ENCODE measurements around the gene SSNA1.

The SSNA1 gene

DNA sequence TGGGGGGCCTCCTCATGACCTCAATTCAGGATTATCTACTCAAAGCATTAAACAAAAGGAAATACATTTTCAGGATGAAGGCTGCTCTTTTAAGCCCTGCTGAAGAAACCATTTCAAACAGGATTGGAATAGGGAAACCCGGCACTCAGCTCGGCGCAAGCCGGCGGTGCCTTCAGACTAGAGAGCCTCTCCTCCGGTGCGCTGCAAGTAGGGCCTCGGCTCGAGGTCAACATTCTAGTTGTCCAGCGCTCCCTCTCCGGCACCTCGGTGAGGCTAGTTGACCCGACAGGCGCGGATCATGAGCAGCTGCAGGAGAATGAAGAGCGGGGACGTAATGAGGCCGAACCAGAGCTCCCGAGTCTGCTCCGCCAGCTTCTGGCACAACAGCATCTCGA, 16.3 kb downstream of the SSNA1 start:
- DNase-seq: no peak

DNA sequence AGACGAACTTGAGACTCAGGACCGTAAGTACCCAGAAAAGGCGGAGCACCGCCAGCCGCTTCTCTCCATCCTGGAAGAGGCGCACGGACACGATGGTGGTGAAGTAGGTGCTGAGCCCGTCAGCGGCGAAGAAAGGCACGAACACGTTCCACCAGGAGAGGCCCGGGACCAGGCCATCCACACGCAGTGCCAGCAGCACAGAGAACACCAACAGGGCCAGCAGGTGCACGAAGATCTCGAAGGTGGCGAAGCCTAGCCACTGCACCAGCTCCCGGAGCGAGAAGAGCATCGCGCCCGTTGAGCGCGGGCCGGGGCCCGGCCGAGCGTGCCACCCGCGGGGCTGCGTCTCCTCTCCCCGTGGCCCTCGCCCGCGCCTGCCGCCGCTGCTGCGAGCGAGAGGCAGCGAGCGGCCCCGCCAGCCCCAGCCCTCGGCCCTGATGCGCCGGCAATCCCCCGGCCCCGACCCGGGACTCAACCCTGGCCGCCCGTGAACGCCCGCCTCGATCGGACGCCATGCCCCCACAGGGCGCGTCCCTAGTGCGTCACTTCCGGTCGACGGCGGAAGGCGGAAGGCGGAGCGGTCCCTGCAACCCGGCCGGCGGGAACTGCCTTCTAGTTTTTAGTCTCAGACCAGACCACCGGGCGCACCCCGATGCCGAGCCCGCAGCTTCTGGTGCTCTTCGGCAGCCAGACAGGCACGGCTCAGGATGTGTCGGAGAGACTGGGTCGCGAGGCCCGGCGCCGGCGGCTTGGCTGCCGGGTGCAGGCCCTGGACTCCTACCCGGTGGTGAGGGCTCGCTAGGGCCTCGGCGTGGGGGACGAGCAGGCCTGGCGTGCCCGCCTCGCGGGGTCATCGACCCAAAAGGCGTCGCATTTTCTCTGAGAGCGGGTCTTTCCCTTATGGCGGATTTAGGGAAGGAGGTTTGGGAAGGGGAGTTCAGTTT, 16.9 kb downstream of the SSNA1 start, which contains the start of the genes NDOR1 and TMEM203:
Gene NDOR1 (plus strand): TSS at position 575 of the 944 bp plus-strand sequence. CDS start 78 bp downstream, at position 653.
Gene TMEM203 (minus strand): TSS at position 523 of the 944 bp plus-strand sequence. CDS start 234 bp downstream, at position 289.
- peak; percentile 92 for DNase-seq

DNA sequence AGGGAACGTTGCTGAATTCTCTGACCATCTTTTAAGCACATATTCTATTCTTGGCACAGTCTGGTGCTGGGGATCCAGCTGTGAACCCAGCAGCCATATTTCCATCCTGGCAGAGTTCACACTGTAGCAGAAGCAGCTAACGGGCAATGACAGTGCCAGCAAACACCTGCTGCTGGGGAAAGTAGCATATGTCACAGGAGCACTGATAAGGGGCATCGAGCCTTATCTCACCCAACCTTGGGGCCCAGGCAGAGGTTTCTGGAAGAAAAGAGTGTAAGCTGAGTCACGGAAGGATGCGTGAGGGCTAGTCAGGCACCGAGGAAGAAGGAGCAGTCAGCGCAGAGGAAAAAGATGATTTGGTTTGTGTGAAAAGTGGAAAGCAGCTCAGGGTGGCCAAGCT, 18.1 kb downstream of the SSNA1 start:
- DNase-seq: no peak

DNA sequence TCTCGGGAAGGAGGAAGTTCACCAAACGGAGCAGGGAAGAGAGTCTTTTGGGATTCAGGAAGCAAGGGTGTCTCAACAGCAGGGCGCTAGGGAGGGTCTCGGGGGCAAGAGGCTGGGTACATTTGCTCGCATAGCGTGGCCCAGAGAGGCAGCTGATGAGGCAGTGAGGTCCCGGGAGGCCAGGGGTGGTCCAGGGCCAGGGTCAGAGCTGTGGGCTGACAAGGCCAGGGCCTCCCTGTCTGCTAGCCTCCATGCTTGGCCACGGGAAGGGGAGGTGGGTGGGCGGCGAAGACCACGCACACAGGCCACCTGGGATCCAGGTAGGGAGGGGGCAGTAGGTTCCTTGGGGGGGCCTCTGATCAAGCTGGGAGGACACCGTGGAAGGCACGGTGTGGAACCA, 23.1 kb downstream of the SSNA1 start:
- no peak for DNase-seq

DNA sequence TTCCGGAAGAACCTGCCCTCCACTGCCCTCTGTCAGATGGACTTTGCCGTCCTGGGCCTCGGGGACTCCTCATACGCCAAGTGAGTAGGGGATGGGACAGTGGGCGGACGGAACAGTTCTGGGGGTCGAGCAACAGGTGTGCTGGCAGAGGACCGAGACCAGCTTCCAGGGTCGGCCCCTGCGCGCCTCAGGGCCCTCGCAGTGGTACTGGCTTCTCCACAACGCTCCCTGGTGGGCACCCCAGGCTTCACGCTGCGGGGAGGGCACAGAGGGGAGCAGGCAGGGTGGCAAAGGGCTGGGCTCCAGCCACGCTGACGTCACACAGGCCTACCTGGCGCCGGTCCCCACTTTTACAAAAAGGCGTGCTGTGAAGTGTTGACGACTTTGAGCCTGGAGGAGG, 24.0 kb downstream of the SSNA1 start:
- no peak for DNase-seq

DNA sequence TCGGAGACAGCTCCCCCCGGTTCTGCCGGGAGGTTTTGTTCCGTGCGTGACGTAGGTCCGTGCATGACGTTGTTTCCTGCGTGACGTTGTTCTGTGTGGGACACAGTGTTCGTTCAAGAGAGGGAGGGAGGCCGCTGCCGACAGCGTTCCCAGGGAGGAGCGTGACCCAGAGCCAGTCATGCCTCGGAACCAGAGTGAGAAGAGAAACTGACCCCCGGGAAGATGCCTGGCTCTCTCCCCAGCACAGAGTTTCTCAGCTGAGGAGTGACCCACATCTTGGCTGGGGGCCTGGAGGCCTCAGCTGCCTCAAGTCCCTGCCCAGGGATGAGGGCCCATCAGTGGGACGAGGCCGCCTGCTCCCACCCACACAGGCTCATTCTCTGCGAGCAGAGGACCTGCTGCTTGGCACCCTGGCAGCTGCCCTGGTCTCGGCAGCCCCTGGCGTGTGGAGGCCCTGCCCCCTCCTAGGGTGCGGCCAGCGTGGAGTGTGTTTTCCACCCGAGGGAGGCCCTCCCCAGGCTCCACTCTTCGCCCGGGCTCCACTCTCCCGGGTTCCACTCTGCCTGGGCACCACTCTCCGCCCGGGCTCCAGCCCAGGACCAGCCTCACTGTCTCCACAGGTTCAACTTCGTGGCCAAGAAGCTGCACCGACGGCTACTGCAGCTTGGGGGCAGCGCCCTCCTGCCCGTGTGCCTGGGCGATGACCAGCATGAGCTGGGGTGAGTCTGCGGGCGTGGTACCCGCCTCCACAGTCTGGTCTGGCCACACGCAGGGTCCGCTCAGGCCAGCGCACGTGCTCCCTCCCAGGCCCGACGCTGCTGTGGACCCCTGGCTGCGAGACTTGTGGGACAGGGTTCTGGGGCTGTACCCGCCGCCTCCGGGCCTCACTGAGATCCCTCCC, 24.9 kb downstream of the SSNA1 start:
- no peak for DNase-seq

DNA sequence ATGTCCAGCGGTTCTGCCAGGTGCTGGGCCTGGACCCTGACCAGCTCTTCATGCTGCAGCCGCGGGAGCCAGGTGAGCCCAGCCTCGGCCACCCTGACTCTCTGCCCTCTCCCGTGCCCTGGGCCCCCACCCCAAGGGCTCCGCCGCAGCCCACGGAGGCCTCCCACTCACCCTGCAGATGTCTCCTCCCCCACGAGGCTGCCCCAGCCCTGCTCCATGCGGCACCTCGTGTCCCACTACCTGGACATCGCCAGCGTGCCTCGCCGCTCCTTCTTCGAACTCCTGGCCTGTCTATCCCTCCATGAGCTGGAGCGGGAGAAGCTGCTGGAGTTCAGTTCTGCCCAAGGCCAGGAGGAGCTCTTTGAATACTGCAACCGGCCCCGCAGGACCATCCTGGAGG, 26.1 kb downstream of the SSNA1 start:
- no peak for DNase-seq

DNA sequence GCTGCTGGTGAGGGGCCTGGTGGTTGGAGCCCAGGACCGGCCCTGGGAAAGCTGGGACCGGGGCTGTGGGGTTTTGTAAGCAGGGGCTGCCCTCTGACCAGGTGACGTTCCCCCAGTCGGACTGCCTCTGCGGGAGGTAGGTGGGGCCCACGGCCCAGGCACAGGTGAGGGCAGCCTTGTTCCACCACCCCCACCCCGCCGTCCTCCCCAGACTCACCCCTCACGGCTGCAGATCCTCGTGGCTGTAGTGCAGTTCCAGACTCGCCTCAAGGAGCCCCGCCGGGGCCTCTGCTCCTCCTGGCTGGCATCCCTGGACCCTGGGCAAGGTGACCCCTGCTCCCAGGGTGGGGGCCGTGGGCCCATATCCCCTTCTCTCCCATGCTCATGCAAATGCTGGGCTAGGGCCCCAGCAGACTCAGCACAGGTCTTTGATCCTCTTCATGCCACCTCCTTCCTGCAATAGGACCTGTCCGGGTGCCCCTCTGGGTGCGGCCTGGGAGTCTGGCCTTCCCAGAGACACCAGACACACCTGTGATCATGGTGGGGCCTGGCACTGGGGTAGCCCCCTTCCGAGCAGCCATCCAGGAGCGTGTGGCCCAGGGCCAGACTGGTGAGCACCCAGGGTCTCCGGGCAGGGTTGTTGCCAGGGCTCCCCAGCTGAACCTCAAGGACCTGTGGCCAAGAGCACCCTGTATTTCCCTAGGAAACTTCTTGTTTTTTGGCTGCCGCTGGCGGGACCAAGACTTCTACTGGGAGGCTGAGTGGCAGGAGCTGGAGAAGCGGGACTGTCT, 26.9 kb downstream of the SSNA1 start:
- no peak for DNase-seq

DNA sequence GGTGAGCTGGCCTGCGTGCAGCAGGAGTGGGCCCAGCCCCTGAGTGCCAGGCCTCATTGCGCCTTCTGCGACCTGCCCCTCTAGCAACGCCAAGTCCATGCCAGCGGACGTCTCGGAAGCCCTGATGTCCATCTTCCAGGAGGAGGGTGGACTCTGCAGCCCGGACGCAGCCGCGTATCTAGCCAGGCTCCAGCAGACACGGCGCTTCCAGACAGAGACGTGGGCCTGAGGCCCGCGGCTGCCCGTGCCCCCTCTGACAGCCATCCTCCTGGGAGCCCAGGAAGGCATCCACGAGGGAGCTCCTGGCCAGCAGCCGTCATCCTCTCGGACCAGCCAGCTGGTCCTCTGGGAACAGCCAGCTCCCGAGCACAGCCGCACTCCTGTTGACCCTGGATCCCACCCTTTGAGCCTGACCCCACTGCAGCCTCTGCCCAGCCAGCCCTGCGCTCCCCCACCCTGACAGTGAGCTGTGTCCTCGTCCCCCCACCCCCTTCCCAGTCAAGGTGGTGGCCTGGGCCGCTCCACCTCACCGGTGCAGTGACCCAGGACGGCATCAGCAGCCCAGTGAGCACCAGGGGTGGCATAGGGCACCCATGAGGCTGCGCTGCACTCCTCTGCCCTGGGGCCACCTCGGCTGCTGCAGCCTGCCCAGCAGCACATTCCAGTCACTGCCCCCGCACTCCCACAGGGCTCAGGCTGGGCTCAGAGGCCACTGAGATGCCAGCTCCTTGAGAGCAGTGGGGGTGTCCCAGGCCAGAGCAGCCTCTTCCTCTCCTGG, 27.9 kb downstream of the SSNA1 start:
- no peak for DNase-seq

DNA sequence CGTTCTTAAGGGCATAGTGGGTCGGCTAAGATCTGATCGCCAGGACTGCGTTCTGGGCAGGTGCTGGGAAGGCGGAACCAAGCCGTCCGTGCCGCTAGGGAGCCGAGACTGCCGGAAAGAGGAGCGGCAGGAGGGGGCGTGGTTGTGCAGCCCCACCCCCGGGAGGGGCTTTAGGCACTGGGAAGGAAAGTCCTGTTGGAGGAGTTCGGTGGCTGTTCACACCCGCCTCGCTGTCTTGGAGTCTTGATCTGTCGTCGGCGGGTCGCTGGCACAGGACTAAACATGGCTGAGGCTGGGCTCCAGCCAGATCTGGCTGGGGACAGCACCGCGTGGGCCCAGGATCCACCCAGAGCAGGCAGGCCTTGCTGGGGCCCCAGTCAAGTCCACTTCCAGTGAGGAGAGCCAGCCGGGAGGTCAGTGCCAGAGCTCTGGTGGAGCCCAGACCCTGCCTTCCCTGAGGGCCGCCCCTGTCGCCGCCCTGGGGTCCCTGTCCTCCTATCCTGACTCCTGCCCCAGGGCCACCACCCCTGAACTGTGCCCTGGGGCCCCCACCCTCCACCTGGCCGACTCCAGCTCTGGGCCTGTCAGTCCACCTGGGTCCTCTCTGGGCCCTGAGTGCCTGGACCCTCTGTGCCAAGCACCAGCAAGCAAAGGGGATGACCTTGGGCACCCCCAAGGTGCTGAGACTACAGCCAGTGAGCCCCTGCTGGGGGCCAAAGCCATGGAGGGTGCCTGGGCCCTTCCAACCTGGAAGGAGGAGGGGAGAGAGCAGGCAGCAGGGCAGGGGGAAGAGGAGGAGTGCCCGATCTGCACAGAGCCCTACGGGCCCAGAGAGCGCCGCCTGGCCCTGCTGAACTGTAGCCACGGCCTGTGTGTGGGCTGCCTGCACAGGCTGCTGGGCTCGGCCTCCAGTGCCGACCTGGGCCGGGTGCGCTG, 29.1 kb downstream of the SSNA1 start:
- DNase-seq: peak; percentile 86

DNA sequence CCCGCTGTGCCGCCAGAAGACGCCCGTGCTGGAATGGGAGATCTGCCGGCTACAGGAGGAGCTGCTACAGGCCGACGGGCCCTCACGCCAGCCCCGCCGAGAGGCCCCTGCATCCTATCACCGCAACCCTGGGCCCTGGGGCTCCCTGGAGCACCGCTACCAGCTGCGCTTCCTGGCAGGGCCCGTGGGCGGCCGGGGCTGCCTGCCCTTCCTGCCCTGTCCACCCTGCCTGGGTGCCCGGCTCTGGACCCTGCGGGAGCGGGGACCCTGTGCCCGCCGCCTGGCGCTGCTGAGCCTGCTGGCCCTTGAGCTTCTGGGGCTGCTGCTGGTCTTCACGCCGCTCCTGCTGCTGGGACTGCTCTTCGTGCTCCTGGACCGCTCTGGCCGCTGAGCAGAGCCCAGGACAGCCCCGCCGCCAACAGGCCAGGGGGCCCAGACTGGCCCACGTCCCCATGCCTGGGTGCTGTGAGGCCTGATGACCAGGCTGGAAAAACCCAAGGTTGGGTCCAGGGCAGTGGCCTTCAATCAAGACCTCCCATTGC, 29.8 kb downstream of the SSNA1 start:
- DNase-seq: no peak

DNA sequence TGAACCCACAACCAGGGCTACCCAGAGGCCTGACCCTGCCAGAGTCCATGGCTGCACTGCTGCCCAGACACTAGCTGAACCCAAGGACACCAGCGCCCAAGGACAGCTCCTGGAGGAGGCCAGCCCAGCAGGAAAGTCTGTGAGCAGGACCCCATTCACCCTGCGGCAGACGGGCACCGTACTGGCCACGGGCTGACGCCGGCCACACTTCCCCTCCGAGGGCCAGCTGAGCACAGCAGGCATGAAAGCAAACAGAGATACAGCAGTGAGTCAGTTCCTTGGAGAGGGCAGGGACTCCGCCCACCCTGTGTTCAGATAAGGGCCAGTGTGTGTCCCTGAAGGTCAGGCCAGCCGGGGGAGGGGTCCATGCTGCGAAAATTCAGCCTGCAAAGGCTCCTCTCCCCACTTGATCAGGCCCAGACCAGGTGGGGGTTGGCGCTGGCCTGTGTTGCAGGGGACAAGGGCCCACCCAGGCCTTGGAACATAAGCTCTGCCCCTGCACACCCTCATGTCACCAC, 30.3 kb downstream of the SSNA1 start:
- peak; percentile 92 for DNase-seq

DNA sequence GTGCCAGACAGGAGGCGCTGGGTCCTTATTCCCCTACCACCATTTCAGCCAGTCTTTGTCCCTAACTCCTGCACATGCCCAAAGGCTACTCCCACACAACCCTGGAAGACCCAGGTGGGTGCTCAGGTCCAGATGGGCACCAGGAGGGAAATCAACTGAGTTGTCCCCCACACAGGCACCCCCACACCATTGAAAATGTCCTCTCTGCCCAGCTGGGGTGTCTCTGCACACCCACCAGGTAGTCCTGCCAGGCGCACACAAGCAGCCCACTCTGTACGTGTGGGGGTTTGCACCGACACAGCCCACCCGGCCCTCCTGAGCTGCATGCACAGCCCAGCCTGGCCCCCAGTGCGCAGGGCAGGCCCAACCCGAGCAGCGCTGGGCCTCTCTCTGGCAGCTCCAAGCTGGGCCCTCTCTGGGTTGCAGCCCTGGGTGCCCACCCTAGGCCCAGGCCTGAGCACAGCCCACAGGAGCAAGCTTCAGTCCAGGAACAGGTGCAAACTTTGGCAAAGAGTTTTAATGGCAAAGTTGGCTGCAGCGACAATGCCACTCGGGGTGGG, 31.4 kb downstream of the SSNA1 start:
- no peak for DNase-seq

DNA sequence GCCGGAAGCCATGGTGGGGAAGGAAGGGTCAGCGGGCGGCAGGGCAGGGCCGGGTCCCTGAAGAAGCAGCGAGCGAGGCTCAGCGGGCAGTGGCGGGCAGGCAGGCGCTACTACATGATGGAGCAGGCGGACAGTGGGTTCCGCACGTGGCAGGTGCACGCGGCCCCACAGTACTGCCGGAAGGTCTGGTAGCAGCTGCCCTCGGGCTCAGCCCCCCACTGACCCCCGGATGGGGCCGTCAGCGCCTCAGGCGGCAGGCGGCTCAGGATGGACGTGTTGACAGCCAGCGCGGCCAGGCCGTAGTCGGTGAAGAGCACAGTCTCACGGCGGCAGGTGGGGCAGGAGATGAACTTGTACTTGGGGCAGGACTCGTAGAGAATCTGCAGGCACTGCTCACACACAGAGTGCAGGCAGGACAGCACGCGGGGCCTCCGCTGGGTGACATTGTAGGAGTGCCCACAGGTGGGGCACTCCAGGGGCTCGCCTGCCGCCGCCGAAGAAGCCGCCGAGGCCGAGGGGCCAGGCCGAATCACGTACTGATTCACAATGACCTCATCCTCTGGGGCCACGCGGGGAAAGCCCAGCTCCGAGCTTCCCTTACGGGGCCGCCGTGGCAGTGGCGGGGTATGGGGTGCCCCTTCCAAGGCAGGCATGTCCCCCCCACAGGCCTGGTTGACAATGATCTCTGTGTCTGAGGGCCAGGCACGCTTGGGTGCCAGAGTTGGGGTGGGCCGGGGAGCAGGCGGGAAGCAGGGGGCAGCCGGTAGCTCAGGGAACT, 32.0 kb downstream of the SSNA1 start:
- no peak for DNase-seq

DNA sequence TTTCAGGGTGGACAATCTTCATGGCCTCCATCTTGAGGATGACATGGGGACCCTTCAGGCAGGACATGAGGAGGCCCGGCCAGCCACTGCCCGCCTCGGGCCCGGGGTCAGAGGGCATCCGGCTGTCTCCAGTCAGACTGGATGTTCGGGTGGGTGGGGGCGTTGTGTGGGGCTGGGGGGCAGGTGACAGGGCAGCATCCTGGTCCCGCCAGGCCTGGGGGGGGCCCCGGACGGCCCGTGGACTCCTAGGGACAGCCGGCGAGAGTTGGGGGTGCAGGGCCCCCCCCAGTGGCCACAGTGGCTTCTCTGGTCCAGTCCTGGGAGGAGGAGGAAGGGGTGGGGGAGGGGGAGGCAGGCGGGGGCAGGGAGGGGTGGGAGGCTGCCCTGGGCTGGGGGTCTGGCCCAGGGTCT, 32.6 kb downstream of the SSNA1 start:
- DNase-seq: no peak

DNA sequence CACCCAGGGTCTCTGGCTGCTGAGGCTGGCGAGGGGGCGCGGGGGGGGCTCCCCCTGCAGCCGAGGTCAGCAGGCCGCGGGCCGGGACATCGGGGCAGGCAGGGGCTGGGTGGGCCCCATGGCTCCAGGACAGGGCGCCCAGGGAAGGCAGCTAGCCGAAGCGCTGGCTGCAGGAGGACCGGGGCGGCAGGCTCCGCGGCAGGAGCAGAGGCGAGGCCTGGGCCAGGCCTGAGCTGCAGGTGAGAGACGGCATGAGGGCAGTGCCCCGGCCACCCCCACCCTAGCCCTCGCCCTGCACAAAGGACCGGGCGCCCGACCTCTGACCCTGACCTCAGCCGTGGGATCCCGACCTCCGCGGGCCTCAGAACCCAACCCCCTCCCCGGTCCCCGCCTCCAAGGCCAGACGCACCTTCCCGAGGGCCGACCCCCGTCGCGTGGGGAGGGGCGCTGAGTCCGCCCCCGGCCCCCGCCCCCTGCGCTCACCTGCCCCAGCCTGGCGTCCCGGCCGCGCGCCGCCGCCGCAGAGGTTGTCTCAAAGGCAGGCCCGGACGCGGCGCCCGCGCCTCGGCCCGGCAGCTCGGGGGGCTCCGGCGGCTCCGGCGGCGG, 33.1 kb downstream of the SSNA1 start:
- no peak for DNase-seq

DNA sequence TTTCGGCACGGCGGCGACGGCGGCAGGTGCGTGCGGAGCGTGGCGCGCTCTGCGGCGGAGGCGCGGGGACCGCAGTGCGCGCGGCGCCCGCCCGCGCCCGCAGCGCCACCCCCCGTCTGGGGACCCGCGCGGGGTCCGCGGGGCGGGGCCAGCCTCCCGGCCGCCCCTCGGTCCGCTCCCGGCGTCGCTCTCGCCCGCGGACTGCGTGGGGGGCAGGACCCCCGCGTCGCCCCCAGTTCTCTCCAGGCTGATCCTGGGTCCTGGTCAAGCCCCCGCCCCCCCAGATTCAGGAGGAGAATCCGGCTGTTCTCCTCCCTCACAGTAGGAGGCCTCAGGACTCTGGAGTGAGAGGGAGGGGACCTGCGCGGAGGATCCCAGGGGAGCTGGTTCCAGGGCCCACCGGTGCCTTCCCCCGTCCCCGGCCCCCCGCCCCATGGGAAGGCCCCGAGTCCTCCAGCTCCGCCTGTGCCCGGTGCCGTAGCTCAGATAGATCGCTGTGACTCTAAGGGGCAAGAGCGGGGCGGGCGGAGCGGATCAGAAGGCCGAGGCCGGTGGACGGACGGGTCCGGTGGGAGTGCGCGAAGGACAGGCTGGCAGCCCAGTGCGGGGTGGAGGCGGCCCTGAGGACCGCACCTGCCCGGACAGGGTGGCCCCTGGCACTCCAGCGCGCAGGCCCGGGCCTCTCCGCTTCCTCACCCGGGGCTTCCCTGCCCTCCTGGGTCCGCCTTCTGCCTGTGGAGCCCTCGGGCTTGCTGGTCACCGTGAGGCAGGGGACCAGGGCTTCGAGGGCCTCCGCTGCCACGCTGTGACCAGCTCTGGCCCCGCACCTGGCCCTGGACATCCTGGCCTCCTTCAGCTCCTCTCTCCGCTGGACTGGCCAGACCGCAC, 34.0 kb downstream of the SSNA1 start, which contains the start of gene RNF208:
Gene RNF208 (minus strand): TSS at position 51 of the 888 bp plus-strand sequence. CDS start 1,028 bp downstream, outside the sequence.
- no peak for DNase-seq

Data from OCI-M1 (cell line).